HEK293T (cell line): ENCODE data around the gene POLR3E.

Experiments
- CTCF ChIA-PET: fragments of 350-600 bp; formaldehyde crosslinking; extraction: SDS; loops from one replicate; lab custom pipeline; 2021; ENCODE audit warnings: antibody characterized with exemption, inconsistent platforms; lab: Yijun Ruan, JAX
- POLR2A ChIA-PET: fragments of 350-600 bp; formaldehyde crosslinking; extraction: SDS; loops from one replicate; lab custom pipeline; 2020; ENCODE audit warnings: antibody characterized with exemption, inconsistent platforms; lab: Yijun Ruan, JAX
- DNase-seq: peaks from one replicate; pipeline ENCODE4 v3.0.0; 2012; ENCODE audit warnings: mixed read lengths; ENCODE audit errors: extremely low spot score
- ARNT ChIP-seq: fragments of 450-650 bp; IDR thresholded peaks from 2 replicates; pipeline ENCODE4 v1.6.1; 2017; ENCODE audit warnings: mild to moderate bottlenecking
- BHLHE40 ChIP-seq: fragments of 450-650 bp; IDR thresholded peaks from 2 replicates; pipeline ENCODE4 v1.6.1; 2016; ENCODE audit warnings: mild to moderate bottlenecking, moderate library complexity, borderline replicate concordance
- CTBP1 ChIP-seq: fragments of 450-650 bp; IDR thresholded peaks from 2 replicates; pipeline ENCODE4 v1.6.1; 2016; ENCODE audit warnings: borderline replicate concordance
- ELF4 ChIP-seq: fragments of 450-650 bp; IDR thresholded peaks from 2 replicates; pipeline ENCODE4 v1.6.1; 2017; ENCODE audit warnings: antibody characterized with exemption
- FOXA1 ChIP-seq: fragments of 450-650 bp; IDR thresholded peaks from 2 replicates; pipeline ENCODE4 v1.6.1; 2016; ENCODE audit warnings: mild to moderate bottlenecking
- FOXK2 ChIP-seq: fragments of 450-650 bp; IDR thresholded peaks from 2 replicates; pipeline ENCODE4 v1.6.1; 2016; ENCODE audit warnings: mild to moderate bottlenecking
- FOXM1 ChIP-seq: fragments of 450-650 bp; IDR thresholded peaks from 2 replicates; pipeline ENCODE4 v1.6.1; 2017; ENCODE audit warnings: mild to moderate bottlenecking, borderline replicate concordance
- HDGF ChIP-seq: fragments of 450-650 bp; IDR thresholded peaks from 2 replicates; pipeline ENCODE4 v1.6.1; 2017; ENCODE audit warnings: antibody characterized with exemption, borderline replicate concordance
- L3MBTL2 ChIP-seq: fragments of 450-650 bp; conservative IDR thresholded peaks from 2 replicates; pipeline ENCODE4 v1.6.1; 2016; ENCODE audit warnings: mild to moderate bottlenecking
- LEF1 ChIP-seq: fragments of 450-650 bp; IDR thresholded peaks from 2 replicates; pipeline ENCODE4 v1.6.1; 2017; ENCODE audit warnings: mild to moderate bottlenecking, borderline replicate concordance
- NFRKB ChIP-seq: fragments of 450-650 bp; IDR thresholded peaks from 2 replicates; pipeline ENCODE4 v1.6.1; 2016; ENCODE audit warnings: mild to moderate bottlenecking, moderate library complexity
- SP1 ChIP-seq: fragments of 450-650 bp; IDR thresholded peaks from 2 replicates; pipeline ENCODE4 v1.6.1; 2017
- SUZ12 ChIP-seq: fragments of 450-650 bp; IDR thresholded peaks from 2 replicates; pipeline ENCODE4 v1.6.1; 2016; ENCODE audit warnings: mild to moderate bottlenecking
- TARDBP ChIP-seq: fragments of 450-650 bp; IDR thresholded peaks from 2 replicates; pipeline ENCODE4 v1.6.1; 2016
- ZNF384 ChIP-seq: fragments of 450-650 bp; IDR thresholded peaks from 2 replicates; pipeline ENCODE4 v1.6.1; 2016
- TF ChIP-seq, protein P1 (sequence below): fragments of 450-650 bp; IDR thresholded peaks from 2 replicates; pipeline ENCODE4 v1.6.1; 2016

The POLR3E gene

DNA sequence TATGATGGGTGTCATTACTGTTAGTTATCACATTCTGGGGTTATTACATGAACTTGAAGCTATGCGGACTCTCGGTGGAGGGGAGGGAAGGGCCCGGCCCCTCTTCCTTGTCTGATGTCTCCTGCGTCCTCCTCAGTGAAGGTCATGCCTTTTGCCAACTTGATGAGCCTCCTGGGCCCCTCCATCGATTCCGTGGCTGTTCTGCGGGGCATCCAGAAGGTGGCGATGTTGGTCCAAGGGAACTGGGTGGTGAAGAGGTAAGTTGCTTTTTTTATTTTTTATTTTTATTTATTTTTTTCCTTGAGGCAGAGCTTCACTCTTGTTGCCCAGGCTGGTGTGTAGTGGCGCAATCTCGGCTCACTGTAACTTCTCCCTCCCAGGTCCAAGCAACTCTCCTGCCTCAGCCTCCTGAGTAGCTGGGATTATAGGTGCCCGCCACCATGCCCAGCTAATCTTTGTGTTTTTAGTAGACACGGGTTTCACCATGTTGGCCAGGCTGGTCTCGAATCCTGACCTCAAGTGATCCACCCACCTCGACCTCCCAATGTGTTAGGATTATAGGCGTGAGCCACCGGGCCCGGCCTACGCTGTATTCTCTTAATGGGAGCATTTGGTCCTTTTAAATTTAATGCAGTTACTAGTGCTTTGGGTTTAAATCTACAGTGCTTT is 21.6 kb downstream of the POLR3E start:
- TF ChIP-seq BHLHE40 (no peak), FOXA1 (no peak), HDGF (no peak)
- TF ChIP-seq, protein P1, sequence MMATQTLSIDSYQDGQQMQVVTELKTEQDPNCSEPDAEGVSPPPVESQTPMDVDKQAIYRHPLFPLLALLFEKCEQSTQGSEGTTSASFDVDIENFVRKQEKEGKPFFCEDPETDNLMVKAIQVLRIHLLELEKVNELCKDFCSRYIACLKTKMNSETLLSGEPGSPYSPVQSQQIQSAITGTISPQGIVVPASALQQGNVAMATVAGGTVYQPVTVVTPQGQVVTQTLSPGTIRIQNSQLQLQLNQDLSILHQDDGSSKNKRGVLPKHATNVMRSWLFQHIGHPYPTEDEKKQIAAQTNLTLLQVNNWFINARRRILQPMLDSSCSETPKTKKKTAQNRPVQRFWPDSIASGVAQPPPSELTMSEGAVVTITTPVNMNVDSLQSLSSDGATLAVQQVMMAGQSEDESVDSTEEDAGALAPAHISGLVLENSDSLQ = no peak
- peak; percentile 62 for DNase-seq
- CTCF ChIA-PET = interaction anchor here (0.6 kb wide), 1 partner anchor 1121 kb away, joined by 4 read pairs; no protein-coding TSS in a partner anchor
- POLR2A ChIA-PET = no interaction called here

DNA sequence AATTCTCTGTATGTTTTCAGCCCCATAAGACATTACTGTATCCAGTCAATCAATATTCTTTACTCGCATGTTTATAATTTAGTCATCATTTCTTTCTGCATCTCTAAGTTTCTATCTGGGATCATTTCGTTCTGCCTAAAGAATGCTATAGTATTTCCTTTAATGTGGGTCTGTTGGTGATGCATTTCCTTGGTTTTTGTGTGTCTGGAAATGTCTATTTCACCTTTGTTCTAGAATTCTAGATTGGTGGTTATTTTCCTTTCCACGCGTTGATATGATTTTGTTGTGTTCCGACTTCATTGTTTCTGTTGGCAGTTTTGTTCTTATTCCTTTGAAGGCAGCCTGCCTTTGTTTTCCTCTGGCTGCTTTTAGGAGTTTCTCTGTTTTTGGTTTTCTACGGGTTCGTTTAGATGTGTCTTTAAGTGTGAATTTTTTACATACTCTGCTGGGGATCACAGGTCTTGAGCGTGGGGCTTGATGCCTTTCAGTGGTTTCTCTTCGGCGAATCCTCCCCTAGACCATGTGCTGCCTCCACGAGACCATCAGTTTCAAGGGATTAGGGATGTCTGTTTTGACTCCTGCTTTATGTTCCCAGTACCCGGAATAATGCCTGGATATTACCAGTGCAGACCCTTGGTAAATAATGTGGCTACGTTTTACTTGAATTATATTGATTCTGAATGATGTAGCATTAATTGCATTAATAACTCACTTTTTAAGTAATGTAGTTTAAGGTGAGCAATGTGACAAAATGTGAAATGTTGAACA is 23.5 kb downstream of the POLR3E start:
- CTCF ChIA-PET = interaction anchor here (0.6 to 0.7 kb wide), 3 partner anchors 10 to 51 kb away, joined by 3 to 4 read pairs (median 3); no protein-coding TSS in a partner anchor
- POLR2A ChIA-PET = interaction anchor here (1.3 kb wide), 1 partner anchor 12 kb away, joined by 3 read pairs; no protein-coding TSS in a partner anchor
- no peak for DNase-seq
- TF ChIP-seq ARNT (no peak), L3MBTL2 (no peak), SP1 (no peak), CTBP1 (no peak), HDGF (no peak), ELF4 (no peak), FOXK2 (no peak), FOXA1 (no peak), NFRKB (no peak), TARDBP (no peak), ZNF384 (no peak), BHLHE40 (no peak), LEF1 (no peak), SUZ12 (no peak), FOXM1 (no peak)
- TF ChIP-seq, protein P1 = no peak

DNA sequence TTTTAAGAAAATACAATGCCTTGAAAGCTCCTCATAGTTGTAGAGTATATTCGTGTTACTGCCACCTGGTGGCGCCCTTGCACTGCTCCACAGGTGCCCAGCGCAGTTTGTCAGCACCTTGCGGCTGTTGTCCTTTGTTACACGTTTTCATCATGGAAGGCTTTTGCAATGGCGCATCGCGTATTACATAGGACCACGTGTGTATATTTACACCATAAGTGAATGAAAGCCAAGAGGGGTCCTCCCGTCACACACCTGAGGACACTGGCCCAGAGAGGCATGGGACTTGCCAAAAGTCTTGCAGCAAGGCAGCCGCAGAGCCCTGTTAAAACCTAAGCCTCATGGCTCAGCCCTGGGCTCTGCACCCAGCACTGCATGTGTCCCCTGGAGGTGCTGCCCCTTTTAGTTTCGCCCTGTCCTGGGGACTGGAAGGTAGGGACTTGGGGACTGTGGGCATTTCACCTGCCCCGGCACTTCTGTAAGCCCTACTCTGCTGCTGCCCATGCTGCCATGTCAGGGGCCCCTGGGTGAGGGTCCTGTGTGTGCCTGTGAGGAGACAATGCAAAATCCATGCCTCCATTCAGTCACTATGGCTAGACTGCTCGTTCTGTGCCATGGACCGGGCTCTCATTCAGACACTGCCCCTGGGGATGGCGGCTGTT is 24.3 kb downstream of the POLR3E start:
- CTCF ChIA-PET = interaction anchor here (0.6 to 0.7 kb wide), 3 partner anchors 9 to 50 kb away, joined by 3 to 4 read pairs (median 3); no protein-coding TSS in a partner anchor
- peak; percentile 80 for DNase-seq

DNA sequence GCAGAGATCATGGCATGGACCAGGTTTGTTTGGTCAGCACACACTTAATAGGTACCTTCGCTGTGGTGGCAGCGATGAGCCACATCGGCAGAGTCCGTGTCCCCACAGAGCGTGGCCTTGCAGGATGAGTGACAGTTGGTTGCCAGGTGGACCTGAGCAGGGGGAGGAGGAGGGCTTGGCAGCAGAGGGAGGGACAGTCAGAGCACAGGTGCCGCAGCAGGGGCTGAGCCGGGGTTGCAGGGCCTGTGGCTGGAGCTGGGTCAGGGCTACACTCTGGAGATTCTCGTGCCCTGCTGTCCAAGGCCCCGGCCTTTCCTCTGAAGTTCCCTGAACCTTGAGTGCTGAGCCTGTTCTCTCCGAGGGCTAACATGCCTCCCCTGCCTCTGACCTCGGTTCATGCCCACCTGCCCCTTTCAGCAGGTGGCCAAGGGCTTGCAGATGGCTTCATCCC is 24.8 kb downstream of the POLR3E start:
- DNase-seq = no peak
- POLR2A ChIA-PET = no interaction called here
- CTCF ChIA-PET = no interaction called here
- TF ChIP-seq FOXA1 = no peak
- TF ChIP-seq ELF4 = no peak
- no peak for TF ChIP-seq ZNF384
- TF ChIP-seq SUZ12 = no peak
- no peak for TF ChIP-seq TARDBP
- TF ChIP-seq FOXM1 = no peak
- TF ChIP-seq, protein P1 = no peak
- TF ChIP-seq SP1 = no peak
- TF ChIP-seq BHLHE40 = no peak
- no peak for TF ChIP-seq HDGF

More for the DNA sequence above, 24.3 kb downstream of the POLR3E start:
- POLR2A ChIA-PET = no interaction called here
- TF ChIP-seq HDGF (no peak), LEF1 (no peak)

DNA sequence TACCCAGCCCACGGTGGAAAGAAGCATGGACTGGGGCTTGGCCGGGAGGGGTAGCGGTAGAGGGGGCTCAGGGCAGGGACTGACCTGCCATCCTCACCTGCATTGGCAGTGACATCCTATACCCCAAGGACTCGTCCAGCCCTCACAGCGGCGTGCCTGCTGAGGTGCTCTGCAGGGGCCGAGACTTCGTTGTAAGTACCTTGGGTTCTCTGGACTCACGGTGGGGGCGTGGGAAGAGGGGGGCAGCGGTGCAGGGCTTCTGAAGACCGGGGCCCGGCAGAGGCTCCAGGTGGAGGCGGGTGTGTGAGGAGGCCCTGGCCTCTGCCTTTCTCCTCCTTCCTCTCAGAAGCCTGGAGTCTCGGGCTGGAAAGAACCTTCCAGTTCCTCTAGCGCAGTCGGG is 25.5 kb downstream of the POLR3E start:
- DNase-seq = no peak
- POLR2A ChIA-PET = no interaction called here
- CTCF ChIA-PET = no interaction called here
- TF ChIP-seq, protein P1 = no peak
- TF ChIP-seq ARNT = no peak
- no peak for TF ChIP-seq ELF4
- TF ChIP-seq TARDBP = no peak
- no peak for TF ChIP-seq CTBP1
- no peak for TF ChIP-seq SUZ12
- TF ChIP-seq FOXK2 = no peak
